Endodermal cell (in vitro differentiated cells): Measurements from ENCODE around the gene TOMM70. TPM values are rescaled to one million over a fixed set of nuclear protein-coding genes. Genes with fewer than 3 reads are reported as not detected.

Experiments used
- DNase-seq: peaks from one replicate; pipeline ENCODE4 v3.0.0-alpha.2; 2017
- H3K27ac ChIP-seq: 2 replicates; pipeline ENCODE4 v1.5.1; 2013; ENCODE audit warnings: mild to moderate bottlenecking, low read depth, low read length, moderate library complexity
- H3K27me3 ChIP-seq: 2 replicates; pipeline ENCODE4 v1.6.1; 2013; ENCODE audit warnings: mild to moderate bottlenecking, low read length, moderate library complexity; ENCODE audit not compliant: insufficient read depth, control insufficient read depth, poor library complexity, severe bottlenecking
- H3K36me3 ChIP-seq: 2 replicates; pipeline ENCODE4 v1.7.0; 2013; ENCODE audit warnings: mild to moderate bottlenecking, low read length, moderate library complexity; ENCODE audit not compliant: control insufficient read depth, insufficient read depth
- H3K4me1 ChIP-seq: one replicate; pipeline ENCODE4 v1.7.0; 2013; ENCODE audit warnings: low read length; ENCODE audit not compliant: control insufficient read depth, insufficient read depth
- H3K4me3 ChIP-seq: 2 replicates; pipeline ENCODE4 v1.5.1; 2013; ENCODE audit warnings: mild to moderate bottlenecking, low read length, moderate library complexity
- H3K9ac ChIP-seq: 2 replicates; pipeline ENCODE4 v1.6.1; 2013; ENCODE audit warnings: mild to moderate bottlenecking, low read length, moderate library complexity; ENCODE audit not compliant: poor library complexity, severe bottlenecking; ENCODE audit errors: extremely low read depth
- H3K9me3 ChIP-seq: 2 replicates; pipeline ENCODE4 v1.6.1; 2013; ENCODE audit warnings: mild to moderate bottlenecking, low read length, moderate library complexity; ENCODE audit not compliant: control insufficient read depth
- H3K27ac Mint-ChIP-seq: 2 replicates; pipeline ENCODE4 v1.8.0; 2020; ENCODE audit warnings: mixed read lengths
- H3K27me3 Mint-ChIP-seq: 2 replicates; pipeline ENCODE4 v1.8.0; 2021; ENCODE audit warnings: mild to moderate bottlenecking, mixed read lengths; ENCODE audit not compliant: insufficient read depth
- H3K36me3 Mint-ChIP-seq: 2 replicates; pipeline ENCODE4 v1.8.0; 2020; ENCODE audit warnings: low read depth, mixed read lengths
- H3K4me1 Mint-ChIP-seq: 2 replicates; pipeline ENCODE4 v1.8.0; 2020; ENCODE audit warnings: mixed read lengths
- H3K4me3 Mint-ChIP-seq: 2 replicates; pipeline ENCODE4 v1.8.0; 2020; ENCODE audit warnings: mild to moderate bottlenecking, moderate library complexity, mixed read lengths
- H3K9me3 Mint-ChIP-seq: 2 replicates; pipeline ENCODE4 v1.8.0; 2020; ENCODE audit warnings: mild to moderate bottlenecking, mixed read lengths
- WGBS, 2 experiments: methylation state at CpG; one replicate each; pipeline versions ENCODE4 v1.1.5 to v1.1.7; 2013; ENCODE audit warnings: missing lambda C conversion rate in 2 of 2, mixed read lengths in 1 of 2; ENCODE audit not compliant: insufficient coverage in 1 of 2, insufficient read length in 1 of 2; 5-methylcytosine and 5-hydroxymethylcytosine counted together
- total RNA-seq, 2 donors: library from RNA; stranded (reverse); fragmentation: NEBNext Ultra II Directional in 1 of 2; extraction: Animal tissue kit (Norgen Biotek cat#: 25700) in 1 of 2; gene quantifications; 2 replicates in 1 of 2; 3 replicates in 1 of 2; pipeline ENCODE4 v1.2.1, GENCODE V29; 2021
- TF ChIP-seq, protein P1 (sequence below): fragments of 200-600 bp; sonication (generic); conservative IDR thresholded peaks from 2 replicates; pipeline ENCODE4 v1.5.0; 2021; ENCODE audit warnings: antibody characterized with exemption, mild to moderate bottlenecking

The TOMM70 gene
- total RNA-seq, 2 donors from 2014 or later, result 36.0 to 43.6 TPM

DNA sequence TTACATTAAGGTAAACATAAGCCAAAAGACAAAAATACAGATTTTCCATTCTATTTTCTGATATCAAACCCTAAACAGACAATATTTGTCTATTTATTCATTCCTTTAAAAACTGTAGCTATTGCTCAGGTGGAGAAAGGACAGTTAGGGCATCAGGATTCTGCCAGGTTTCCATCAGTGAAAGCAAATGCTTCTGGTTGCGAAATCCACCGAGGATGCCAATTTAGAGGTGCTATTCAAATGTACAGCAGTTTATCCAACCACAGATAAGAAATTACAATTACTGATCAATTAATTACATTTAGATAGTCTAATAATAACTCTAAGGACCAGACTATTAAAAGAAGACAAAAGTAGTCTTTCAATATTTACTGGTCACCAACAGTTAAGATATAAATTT, 3.9 kb downstream of the TOMM70 start:
- H3K27me3 Mint-ChIP-seq, result no peaks in the 10 kb centered on the region
- Histone ChIP-seq H3K4me3 (no peak overlapping the region), H3K9me3 (no peaks in the 10 kb centered on the region), H3K9ac (no peak overlapping the region), H3K27me3 (no peaks in the 10 kb centered on the region), H3K27ac (no peak overlapping the region), H3K36me3 (peaks cover 12% of the 10 kb centered on the region), H3K4me1 (no peaks in the 10 kb centered on the region)
- WGBS, 2 experiments, result 91% methylated on average over 2 of the region's 2 CpGs; no CpG with 5 or more reads in 1 of the 2 experiments
- H3K4me3 Mint-ChIP-seq, result no peak overlapping the region
- TF ChIP-seq, protein P1, sequence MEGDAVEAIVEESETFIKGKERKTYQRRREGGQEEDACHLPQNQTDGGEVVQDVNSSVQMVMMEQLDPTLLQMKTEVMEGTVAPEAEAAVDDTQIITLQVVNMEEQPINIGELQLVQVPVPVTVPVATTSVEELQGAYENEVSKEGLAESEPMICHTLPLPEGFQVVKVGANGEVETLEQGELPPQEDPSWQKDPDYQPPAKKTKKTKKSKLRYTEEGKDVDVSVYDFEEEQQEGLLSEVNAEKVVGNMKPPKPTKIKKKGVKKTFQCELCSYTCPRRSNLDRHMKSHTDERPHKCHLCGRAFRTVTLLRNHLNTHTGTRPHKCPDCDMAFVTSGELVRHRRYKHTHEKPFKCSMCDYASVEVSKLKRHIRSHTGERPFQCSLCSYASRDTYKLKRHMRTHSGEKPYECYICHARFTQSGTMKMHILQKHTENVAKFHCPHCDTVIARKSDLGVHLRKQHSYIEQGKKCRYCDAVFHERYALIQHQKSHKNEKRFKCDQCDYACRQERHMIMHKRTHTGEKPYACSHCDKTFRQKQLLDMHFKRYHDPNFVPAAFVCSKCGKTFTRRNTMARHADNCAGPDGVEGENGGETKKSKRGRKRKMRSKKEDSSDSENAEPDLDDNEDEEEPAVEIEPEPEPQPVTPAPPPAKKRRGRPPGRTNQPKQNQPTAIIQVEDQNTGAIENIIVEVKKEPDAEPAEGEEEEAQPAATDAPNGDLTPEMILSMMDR, result no peak
- no peak overlapping the region for H3K27ac Mint-ChIP-seq
- DNase-seq, result no peak
- no peaks in the 10 kb centered on the region for H3K9me3 Mint-ChIP-seq
- H3K36me3 Mint-ChIP-seq, result peaks cover 12% of the 10 kb centered on the region
- H3K4me1 Mint-ChIP-seq, result peaks cover 18% of the 10 kb centered on the region

DNA sequence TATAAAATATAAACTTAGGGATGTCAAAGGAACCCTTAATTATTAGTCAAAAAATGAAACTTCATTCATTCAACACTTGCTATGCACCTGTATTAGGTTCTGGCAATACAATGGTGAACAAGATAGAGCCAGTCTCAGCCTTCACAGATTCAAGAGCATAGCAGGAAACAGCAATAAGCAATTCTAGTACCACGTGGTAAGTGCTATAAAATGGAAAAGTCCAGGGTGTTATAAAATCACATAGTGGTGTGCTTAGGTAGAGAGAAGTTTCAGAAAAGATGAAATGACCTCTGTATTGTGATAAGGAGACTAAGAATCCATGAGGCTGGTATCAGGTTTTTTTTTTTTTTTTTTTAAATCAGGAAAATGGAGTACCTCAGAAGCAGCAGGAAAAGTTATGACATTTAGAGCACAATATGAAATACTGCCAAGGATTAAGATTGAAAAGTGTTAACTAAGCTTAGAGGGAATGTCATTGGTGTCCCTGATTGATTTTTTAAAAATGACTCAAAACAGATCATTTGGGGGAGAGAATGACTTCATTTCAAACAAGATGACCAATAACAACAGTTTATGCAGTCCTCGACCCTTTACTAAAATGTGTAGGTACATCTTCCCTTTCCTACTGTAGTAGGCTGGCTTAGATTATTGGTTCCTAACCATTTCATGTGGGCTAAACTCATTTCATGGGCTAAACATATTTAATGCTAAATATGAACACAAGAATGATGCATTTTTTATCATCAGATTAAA, 5.0 kb downstream of the TOMM70 start:
- whole genome bisulfite sequencing, 2 experiments, result 93 to 96% methylated on average over 1 to 2 of the region's 2 CpGs
- no peak for DNase-seq
- Histone ChIP-seq H3K4me3 (no peak overlapping the region), H3K36me3 (peaks cover 17% of the 10 kb centered on the region), H3K27me3 (no peaks in the 10 kb centered on the region), H3K9ac (no peak overlapping the region), H3K4me1 (no peaks in the 10 kb centered on the region), H3K9me3 (no peaks in the 10 kb centered on the region), H3K27ac (no peak overlapping the region)
- TF ChIP-seq, protein P1, result no peak
- peaks cover 12% of the 10 kb centered on the region for H3K36me3 Mint-ChIP-seq
- H3K4me3 Mint-ChIP-seq, result no peak overlapping the region
- H3K4me1 Mint-ChIP-seq, result peaks cover 18% of the 10 kb centered on the region
- H3K9me3 Mint-ChIP-seq, result no peaks in the 10 kb centered on the region
- H3K27me3 Mint-ChIP-seq, result no peaks in the 10 kb centered on the region
- no peak overlapping the region for H3K27ac Mint-ChIP-seq

DNA sequence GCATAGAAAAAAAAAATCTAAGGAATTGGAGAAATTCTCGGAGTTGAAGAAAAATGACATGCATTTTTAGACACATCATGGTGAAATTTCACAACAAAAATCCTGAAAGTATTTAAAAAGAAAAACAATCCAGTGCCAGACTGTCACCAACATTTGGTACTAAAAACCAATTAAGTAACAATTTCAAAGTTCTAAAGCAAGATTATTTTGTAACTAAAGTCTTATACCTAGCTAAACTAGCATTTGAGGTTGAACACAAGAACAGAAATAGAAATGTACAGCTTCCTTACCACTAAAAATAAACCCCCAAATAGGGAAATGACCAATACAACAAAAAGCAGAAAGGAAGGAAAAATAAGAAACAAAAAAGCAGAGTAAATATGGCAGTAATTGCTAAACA, 11.9 kb downstream of the TOMM70 start:
- Mint-ChIP-seq H3K27me3 (no peaks in the 10 kb centered on the region), H3K9me3 (peaks cover 11% of the 10 kb centered on the region), H3K27ac (no peak overlapping the region), H3K4me1 (peaks cover 4% of the 10 kb centered on the region), H3K4me3 (no peak overlapping the region), H3K36me3 (peaks cover 19% of the 10 kb centered on the region)
- 80% methylated on average over 1 of the region's 1 CpG; no CpG with 5 or more reads in 1 of the 2 experiments for whole genome bisulfite sequencing, 2 experiments
- Histone ChIP-seq H3K9me3 (peaks cover 16% of the 10 kb centered on the region), H3K27me3 (no peaks in the 10 kb centered on the region), H3K36me3 (peaks cover 51% of the 10 kb centered on the region), H3K4me1 (no peaks in the 10 kb centered on the region), H3K27ac (no peak overlapping the region), H3K4me3 (no peak overlapping the region), H3K9ac (no peak overlapping the region)
- TF ChIP-seq, protein P1, result no peak
- no peak for DNase-seq
